Measurements from ENCODE around the gene IFNL4.

DNA sequence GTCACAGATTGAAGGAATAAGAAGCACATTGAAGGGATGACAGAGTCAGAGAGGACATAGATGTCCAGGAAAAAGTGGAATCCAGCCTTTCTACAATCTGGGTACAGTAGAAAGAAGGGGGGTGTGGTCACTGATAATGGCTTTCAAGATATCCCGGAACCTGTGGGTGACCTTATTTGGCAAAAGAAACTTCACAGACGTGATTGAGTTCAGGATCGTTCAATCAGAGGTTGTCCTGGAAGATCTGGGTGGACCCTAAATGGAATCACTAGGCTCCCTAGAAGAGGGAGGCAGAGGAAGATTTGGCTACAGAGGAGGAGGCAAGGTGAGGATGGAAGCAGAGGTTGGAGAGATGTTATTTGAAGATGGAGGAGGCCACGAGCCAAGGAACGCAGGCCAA, 31.6 kb downstream of the IFNL4 start:
- TF ChIP-seq CTCF (conservative IDR thresholded peaks at IDR 0.05; ENCODE audit: low read depth in 2 of 2) (no peak), EZH2phosphoT487 (IDR thresholded peaks at IDR 0.05; ENCODE audit: unreplicated experiment) (no peak), CREB1 (CRISPR knock-in tag; IDR thresholded peaks at IDR 0.05; ENCODE audit: low read depth) (no peak), POLR2AphosphoS5 (IDR thresholded peaks at IDR 0.05; ENCODE audit: low read depth) (no peak), STAT1 (IDR thresholded peaks at IDR 0.05; ENCODE audit: unreplicated experiment) (no peak)

Data from GM23338 (cell line).